Natural killer cell (primary cell): ENCODE data around the gene FOS. TPM values are rescaled to one million over a fixed set of nuclear protein-coding genes. Genes with fewer than 3 reads are reported as not detected.

Source experiments
- ATAC-seq, 3 donors: fragments of 150-1000 bp in 2 of 3; fragments of 200-7000 bp in 1 of 3; cut with Tn5 transposase; 1 replicate in 1 of 3; 2 replicates in 2 of 3; pipeline ENCODE4 v1.10.0; 2021; ENCODE audit warnings: mild to moderate bottlenecking in 2 of 3, moderate library complexity in 2 of 3
- DNase-seq, 2 donors: peaks; one replicate each; pipeline versions ENCODE4 v3.0.0 to v3.0.0-alpha.2; 2013 to 2021; ENCODE audit warnings: mixed read lengths in 1 of 2
- H3K27ac ChIP-seq: one replicate; pipeline ENCODE4 v1.5.1; 2013; ENCODE audit warnings: mild to moderate bottlenecking, low read length
- H3K27me3 ChIP-seq: one replicate; pipeline ENCODE4 v1.6.1; 2013; ENCODE audit warnings: low read length; ENCODE audit not compliant: control insufficient read depth, insufficient read depth
- H3K36me3 ChIP-seq: one replicate; pipeline ENCODE4 v1.6.1; 2013; ENCODE audit warnings: low read length; ENCODE audit not compliant: control insufficient read depth, insufficient read depth
- H3K4me1 ChIP-seq: one replicate; pipeline ENCODE4 v1.6.1; 2013; ENCODE audit warnings: low read length; ENCODE audit not compliant: control insufficient read depth, insufficient read depth
- H3K4me3 ChIP-seq: one replicate; pipeline ENCODE4 v1.5.1; 2013; ENCODE audit warnings: low read length
- H3K9me3 ChIP-seq: one replicate; pipeline ENCODE4 v1.6.1; 2013; ENCODE audit warnings: low read length; ENCODE audit not compliant: control insufficient read depth, insufficient read depth
- H3K27ac Mint-ChIP-seq, 2 donors: one replicate each; pipeline ENCODE4 v1.8.0; 2022; ENCODE audit warnings: mild to moderate bottlenecking in 2 of 2, mixed read lengths in 2 of 2, moderate library complexity in 1 of 2
- H3K27me3 Mint-ChIP-seq, 2 donors: one replicate each; pipeline ENCODE4 v1.8.0; 2022; ENCODE audit warnings: low read depth in 2 of 2, mixed read lengths in 2 of 2
- H3K36me3 Mint-ChIP-seq: one replicate; pipeline ENCODE4 v1.8.0; 2022; ENCODE audit warnings: mixed read lengths
- H3K4me1 Mint-ChIP-seq, 2 donors: one replicate each; pipeline ENCODE4 v1.8.0; 2022; ENCODE audit warnings: mixed read lengths in 2 of 2
- H3K4me3 Mint-ChIP-seq: one replicate; pipeline ENCODE4 v1.8.0; 2022; ENCODE audit warnings: mild to moderate bottlenecking, moderate library complexity, mixed read lengths
- H3K9me3 Mint-ChIP-seq, 2 donors: one replicate each; pipeline ENCODE4 v1.8.0; 2022; ENCODE audit warnings: mixed read lengths in 2 of 2
- CTCF ChIP-seq: fragments of 200-600 bp; IDR thresholded peaks from one replicate; pipeline ENCODE4 v1.8.0; 2022; ENCODE audit warnings: antibody characterized with exemption
- WGBS: methylation state at CpG from one replicate; pipeline ENCODE4 v1.1.7; 2013; ENCODE audit warnings: missing lambda C conversion rate; ENCODE audit not compliant: insufficient coverage; 5-methylcytosine and 5-hydroxymethylcytosine counted together
- intact Hi-C: fragments of 100-400 bp; cut with micrococcal nuclease; formaldehyde crosslinking; loops from one replicate; pipeline ENCODE4 v1.14.2; 2022
- total RNA-seq, 4 donors: library from RNA; stranded (reverse); fragments of 120-200 nt in 1 of 4; gene quantifications; one replicate each; pipeline versions ENCODE4 v1.2.3 to v1.2.4, GENCODE V29; 2013 to 2022

FOS gene
- total RNA-seq, 3 donors from 2014 or later (not counting 1 experiment from before 2014, with no cell fraction given), result 2,527 to 3,257 (median 3,104) TPM

- TF ChIP-seq CTCF, result no peak
- no peaks in the 10 kb centered on the region for H3K9me3 ChIP-seq
- H3K27ac ChIP-seq, result no peak overlapping the region
- WGBS, result 95% methylated on average over 3 of the region's 3 CpGs
- Mint-ChIP-seq H3K4me1 (peaks cover 10 to 17% of the 10 kb centered on the region in 2 donors), H3K4me3 (no peak overlapping the region), H3K36me3 (no peaks in the 10 kb centered on the region), H3K27me3 (peaks cover 12 to 17% of the 10 kb centered on the region in 2 donors), H3K27ac (peak overlapping the region in 1 of 2 donors; percentile 42), H3K9me3 (no peaks in the 10 kb centered on the region)
- no peak for ATAC-seq
- no peak overlapping the region for H3K4me3 ChIP-seq
- intact Hi-C loops, result loop anchor here (10.0 kb wide), 1 partner anchor 676 kb away; the partner anchor contains the start of gene LTBP2
- no peak for DNase-seq
- no peaks in the 10 kb centered on the region for H3K36me3 ChIP-seq
- peaks cover 24% of the 10 kb centered on the region for H3K4me1 ChIP-seq
- no peaks in the 10 kb centered on the region for H3K27me3 ChIP-seq
These were observed 12.2 kb downstream of the FOS start for GRCh38 chr14:75290851-75291250.

- Mint-ChIP-seq H3K4me3 (no peak overlapping the region), H3K4me1 (peaks cover 12 to 19% of the 10 kb centered on the region in 2 donors), H3K27me3 (peaks cover 10 to 12% of the 10 kb centered on the region in 2 donors), H3K27ac (peak overlapping the region; percentile 16 to 42), H3K36me3 (no peaks in the 10 kb centered on the region), H3K9me3 (no peaks in the 10 kb centered on the region)
- 95% methylated on average over 5 of the region's 5 CpGs for WGBS
- Histone ChIP-seq H3K9me3 (no peaks in the 10 kb centered on the region), H3K36me3 (no peaks in the 10 kb centered on the region), H3K27me3 (no peaks in the 10 kb centered on the region), H3K4me3 (no peak overlapping the region), H3K4me1 (peaks cover 29% of the 10 kb centered on the region), H3K27ac (no peak overlapping the region)
- TF ChIP-seq CTCF, result no peak
- intact Hi-C loops, result loop anchor here (10.0 kb wide), 1 partner anchor 677 kb away; the partner anchor contains the start of gene LTBP2
- DNase-seq (no peak), ATAC-seq (no peak)
These were observed 12.7 kb downstream of the FOS start for GRCh38 chr14:75291331-75291730.

GRCh38 chr14:75292101-75292563 lies 13.5 kb downstream of the FOS start:
- Mint-ChIP-seq H3K27ac (peak overlapping the region; percentile 31 to 42), H3K9me3 (no peaks in the 10 kb centered on the region), H3K27me3 (peaks cover 8 to 9% of the 10 kb centered on the region in 2 donors), H3K36me3 (no peaks in the 10 kb centered on the region), H3K4me3 (no peak overlapping the region), H3K4me1 (peaks cover 11 to 19% of the 10 kb centered on the region in 2 donors)
- TF ChIP-seq CTCF, result no peak
- Histone ChIP-seq H3K9me3 (no peaks in the 10 kb centered on the region), H3K4me1 (peaks cover 30% of the 10 kb centered on the region), H3K27ac (no peak overlapping the region), H3K4me3 (no peak overlapping the region), H3K27me3 (no peaks in the 10 kb centered on the region), H3K36me3 (no peaks in the 10 kb centered on the region)
- 96% methylated on average over 9 of the region's 9 CpGs for WGBS
- intact Hi-C loops, result loop anchor here (10.0 kb wide), 1 partner anchor 677 kb away; the partner anchor contains the start of gene LTBP2
- ATAC-seq, result no peak
- no peak for DNase-seq

GRCh38 chr14:75292886-75293285 lies 14.3 kb downstream of the FOS start:
- peak overlapping the region; percentile 89 to 96 for H3K27ac Mint-ChIP-seq
- TF ChIP-seq CTCF, result no peak
- no peak overlapping the region for H3K4me3 Mint-ChIP-seq
- WGBS, result 96% methylated on average over 7 of the region's 7 CpGs
- Histone ChIP-seq H3K9me3 (no peaks in the 10 kb centered on the region), H3K4me1 (peaks cover 33% of the 10 kb centered on the region), H3K27me3 (no peaks in the 10 kb centered on the region), H3K27ac (no peak overlapping the region), H3K36me3 (no peaks in the 10 kb centered on the region), H3K4me3 (no peak overlapping the region)
- H3K4me1 Mint-ChIP-seq, result peaks cover 11 to 19% of the 10 kb centered on the region in 2 donors
- peaks cover 8 to 9% of the 10 kb centered on the region in 2 donors for H3K27me3 Mint-ChIP-seq
- no peak for ATAC-seq
- intact Hi-C loops, result loop anchor here (10.0 kb wide), 1 partner anchor 678 kb away; the partner anchor contains the start of gene LTBP2
- no peaks in the 10 kb centered on the region for H3K9me3 Mint-ChIP-seq
- DNase-seq, result no peak
- no peaks in the 10 kb centered on the region for H3K36me3 Mint-ChIP-seq
